K562 (cell line): ENCODE data around the gene STT3B. TPM values are rescaled to one million over a fixed set of nuclear protein-coding genes. Genes with fewer than 3 reads are reported as not detected.
A peak's percentile ranks its signal among the peaks of the same experiment; 100 is the strongest.

ENCODE experiments used
- BACH1 ChIP-seq: fragments of 200-800 bp; sonication (Bioruptor generic); IDR thresholded peaks from 2 replicates; pipeline ENCODE4 v1.6.1; 2016; ENCODE audit warnings: missing genetic modification characterization, missing compliant biosample characterization
- BRD4 ChIP-seq: fragments of 200-600 bp; sonication (generic); IDR thresholded peaks from 2 replicates; pipeline ENCODE4 v1.6.1; 2017; ENCODE audit warnings: inconsistent platforms
- CHD2 ChIP-seq: IDR thresholded peaks from 2 replicates; pipeline ENCODE4 v1.6.1; 2011; ENCODE audit warnings: low read depth, low read length
- HEY1 ChIP-seq: fragments of 250-450 bp; sonication (Bioruptor Pico); IDR thresholded peaks from 2 replicates; pipeline ENCODE4 v1.5.0; 2020; ENCODE audit warnings: mild to moderate bottlenecking, moderate library complexity, borderline replicate concordance
- HIVEP1 ChIP-seq: fragments of 250-450 bp; sonication (Bioruptor Pico); IDR thresholded peaks from 2 replicates; pipeline ENCODE4 v1.4.0; 2020; ENCODE audit warnings: mild to moderate bottlenecking
- JUND ChIP-seq, 2 experiments: IDR thresholded peaks; 2 replicates in 1 of 2; 3 replicates in 1 of 2; pipeline ENCODE4 v1.6.1; 2011; ENCODE audit warnings: borderline replicate concordance in 2 of 2, low read depth in 2 of 2, low read length in 2 of 2, improper control_type of control experiment in 1 of 2, missing biosample characterization in 1 of 2, missing genetic modification characterization in 1 of 2, missing genetic modification reagents in 1 of 2
- KAT8 ChIP-seq: fragments of 450-650 bp; IDR thresholded peaks from 2 replicates; pipeline ENCODE4 v1.6.1; 2016; ENCODE audit warnings: low read depth, mild to moderate bottlenecking
- LCOR ChIP-seq: sonication (generic); formaldehyde crosslinking; IDR thresholded peaks from 2 replicates; pipeline ENCODE4 v1.8.0; 2022; ENCODE audit warnings: mild to moderate bottlenecking, missing genetic modification reagents
- MYNN ChIP-seq, 2 experiments: sonication (generic); formaldehyde crosslinking in 1 of 2; IDR thresholded peaks; 2 replicates each; pipeline versions ENCODE4 v1.5.0 to v1.6.1; 2016 to 2020; ENCODE audit warnings: antibody characterized with exemption in 1 of 2, missing genetic modification reagents in 1 of 2
- NFE2 ChIP-seq: IDR thresholded peaks from 2 replicates; pipeline ENCODE4 v1.6.1; 2014; ENCODE audit warnings: antibody characterized with exemption, low read depth
- SETDB1 ChIP-seq: IDR thresholded peaks from one replicate; pipeline ENCODE4 v1.6.1; 2012; ENCODE audit warnings: low read length, control low read depth, inconsistent platforms
- SMAD3 ChIP-seq: fragments of 450-650 bp; formaldehyde crosslinking; conservative IDR thresholded peaks from 2 replicates; pipeline ENCODE4 v1.4.0; 2020; ENCODE audit warnings: mild to moderate bottlenecking
- ZNF124 ChIP-seq: sonication (generic); formaldehyde crosslinking; IDR thresholded peaks from 2 replicates; pipeline ENCODE4 v1.8.1; 2022; ENCODE audit warnings: missing genetic modification reagents
- ZNF224 ChIP-seq: sonication (generic); formaldehyde crosslinking; IDR thresholded peaks from 2 replicates; pipeline ENCODE4 v1.8.0; 2022; ENCODE audit warnings: mild to moderate bottlenecking, missing genetic modification reagents
- polyA plus RNA-seq, 8 experiments: library from polyadenylated mRNA; depleted of rRNA in 4 of 8; stranded (reverse) in 5 of 8; unstranded in 3 of 8; fragments of >200 nt; fragmentation: Nextera tagmentation in 2 of 8; fragmentation: Illumina TruSeq in 1 of 8; extraction: Ambion mirVana in 2 of 8; extraction: Trizol in 1 of 8; gene quantifications; 2 replicates each; pipeline versions ENCODE4 v1.2.1 to v1.2.3, GENCODE V29; 2011 to 2014; ENCODE audit warnings: inconsistent platforms in 1 of 8, missing spikeins in 1 of 8
- total RNA-seq, 7 experiments: library from RNA; depleted of rRNA in 6 of 7; stranded (reverse); fragments of >200 nt in 6 of 7; fragmentation: Illumina TruSeq in 2 of 7; extraction: Trizol in 2 of 7; gene quantifications; 2 replicates each; pipeline versions ENCODE4 v1.2.1 to v1.2.3, GENCODE V29; 2011 to 2021; ENCODE audit warnings: low replicate concordance in 1 of 7
- TF ChIP-seq, protein P1 (sequence below): fragments of 250-450 bp; sonication (Bioruptor Pico); IDR thresholded peaks from 2 replicates; pipeline ENCODE4 v1.5.0; 2021; ENCODE audit warnings: mild to moderate bottlenecking, borderline replicate concordance
- TF ChIP-seq, protein P2 (sequence below): sonication (generic); formaldehyde crosslinking; IDR thresholded peaks from 2 replicates; pipeline ENCODE4 v1.8.0; 2022; ENCODE audit warnings: missing genetic modification reagents, mild to moderate bottlenecking, borderline replicate concordance
- TF ChIP-seq, protein P3 (sequence below): IDR thresholded peaks from 3 replicates; pipeline ENCODE4 v1.6.1; 2011; ENCODE audit warnings: borderline replicate concordance, mild to moderate bottlenecking, moderate library complexity; ENCODE audit not compliant: insufficient read length; ENCODE audit errors: extremely low read depth
- TF ChIP-seq, protein P4 (sequence below): fragments of 250-450 bp; sonication (Bioruptor Pico); IDR thresholded peaks from 2 replicates; pipeline ENCODE4 v1.4.0; 2020; ENCODE audit warnings: mild to moderate bottlenecking

STT3B gene
- total and polyA plus RNA-seq, 9 of the 15 experiments (the other 6 are each of a cell fraction or from before 2014, with no cell fraction given), result 22.4 to 147 (median 100) TPM

DNA sequence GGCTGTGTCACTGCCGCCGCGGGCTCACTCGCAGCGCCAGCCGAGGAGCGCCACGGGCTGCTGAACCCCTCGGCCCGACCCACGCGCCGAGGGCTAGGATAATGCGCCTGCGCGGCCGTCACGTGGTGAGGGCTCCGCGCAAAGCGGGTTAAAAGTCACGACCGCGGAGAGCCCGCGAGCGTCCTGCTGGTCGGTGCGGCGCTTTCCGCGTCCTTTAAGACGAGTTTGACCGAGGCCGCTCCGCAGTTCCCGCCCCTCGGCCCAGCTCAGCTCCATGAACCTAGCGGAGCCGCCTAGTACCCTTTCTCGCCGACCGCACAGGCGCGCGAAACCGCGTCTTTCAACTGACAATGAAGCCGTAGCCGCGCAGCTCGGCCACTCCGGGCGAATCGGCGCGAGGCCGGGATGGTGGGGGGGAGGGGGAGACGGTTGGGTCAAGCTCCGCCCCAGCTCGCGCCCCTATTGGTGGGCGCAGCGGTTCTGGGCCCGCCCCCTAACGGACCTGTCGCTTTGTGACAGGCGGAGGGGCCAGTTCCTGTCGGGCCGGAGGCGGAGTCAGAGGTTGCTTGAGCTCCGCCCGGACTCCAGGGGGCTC, 636 bp upstream of the STT3B start (continued):
- peak; percentile 97 for TF ChIP-seq LCOR (CRISPR knock-in tag)
- peak; percentile 82 for TF ChIP-seq BRD4
- TF ChIP-seq NFE2, result no peak
- TF ChIP-seq ZNF224, result no peak
- TF ChIP-seq KAT8, result no peak
- TF ChIP-seq SMAD3 (CRISPR knock-in tag), result peak; percentile 90
- TF ChIP-seq, protein P1, sequence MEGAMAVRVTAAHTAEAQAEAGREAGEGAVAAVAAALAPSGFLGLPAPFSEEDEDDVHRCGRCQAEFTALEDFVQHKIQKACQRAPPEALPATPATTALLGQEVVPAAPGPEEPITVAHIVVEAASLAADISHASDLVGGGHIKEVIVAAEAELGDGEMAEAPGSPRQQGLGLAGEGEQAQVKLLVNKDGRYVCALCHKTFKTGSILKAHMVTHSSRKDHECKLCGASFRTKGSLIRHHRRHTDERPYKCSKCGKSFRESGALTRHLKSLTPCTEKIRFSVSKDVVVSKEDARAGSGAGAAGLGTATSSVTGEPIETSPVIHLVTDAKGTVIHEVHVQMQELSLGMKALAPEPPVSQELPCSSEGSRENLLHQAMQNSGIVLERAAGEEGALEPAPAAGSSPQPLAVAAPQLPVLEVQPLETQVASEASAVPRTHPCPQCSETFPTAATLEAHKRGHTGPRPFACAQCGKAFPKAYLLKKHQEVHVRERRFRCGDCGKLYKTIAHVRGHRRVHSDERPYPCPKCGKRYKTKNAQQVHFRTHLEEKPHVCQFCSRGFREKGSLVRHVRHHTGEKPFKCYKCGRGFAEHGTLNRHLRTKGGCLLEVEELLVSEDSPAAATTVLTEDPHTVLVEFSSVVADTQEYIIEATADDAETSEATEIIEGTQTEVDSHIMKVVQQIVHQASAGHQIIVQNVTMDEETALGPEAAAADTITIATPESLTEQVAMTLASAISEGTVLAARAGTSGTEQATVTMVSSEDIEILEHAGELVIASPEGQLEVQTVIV (CRISPR knock-in tag), result no peak; the same call in 1 of the 2 replicates
- TF ChIP-seq, protein P2, sequence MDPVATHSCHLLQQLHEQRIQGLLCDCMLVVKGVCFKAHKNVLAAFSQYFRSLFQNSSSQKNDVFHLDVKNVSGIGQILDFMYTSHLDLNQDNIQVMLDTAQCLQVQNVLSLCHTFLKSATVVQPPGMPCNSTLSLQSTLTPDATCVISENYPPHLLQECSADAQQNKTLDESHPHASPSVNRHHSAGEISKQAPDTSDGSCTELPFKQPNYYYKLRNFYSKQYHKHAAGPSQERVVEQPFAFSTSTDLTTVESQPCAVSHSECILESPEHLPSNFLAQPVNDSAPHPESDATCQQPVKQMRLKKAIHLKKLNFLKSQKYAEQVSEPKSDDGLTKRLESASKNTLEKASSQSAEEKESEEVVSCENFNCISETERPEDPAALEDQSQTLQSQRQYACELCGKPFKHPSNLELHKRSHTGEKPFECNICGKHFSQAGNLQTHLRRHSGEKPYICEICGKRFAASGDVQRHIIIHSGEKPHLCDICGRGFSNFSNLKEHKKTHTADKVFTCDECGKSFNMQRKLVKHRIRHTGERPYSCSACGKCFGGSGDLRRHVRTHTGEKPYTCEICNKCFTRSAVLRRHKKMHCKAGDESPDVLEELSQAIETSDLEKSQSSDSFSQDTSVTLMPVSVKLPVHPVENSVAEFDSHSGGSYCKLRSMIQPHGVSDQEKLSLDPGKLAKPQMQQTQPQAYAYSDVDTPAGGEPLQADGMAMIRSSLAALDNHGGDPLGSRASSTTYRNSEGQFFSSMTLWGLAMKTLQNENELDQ (CRISPR knock-in tag), result no peak
- no peak for TF ChIP-seq HIVEP1 (CRISPR knock-in tag)
- TF ChIP-seq BACH1, result no peak
- TF ChIP-seq, protein P3, sequence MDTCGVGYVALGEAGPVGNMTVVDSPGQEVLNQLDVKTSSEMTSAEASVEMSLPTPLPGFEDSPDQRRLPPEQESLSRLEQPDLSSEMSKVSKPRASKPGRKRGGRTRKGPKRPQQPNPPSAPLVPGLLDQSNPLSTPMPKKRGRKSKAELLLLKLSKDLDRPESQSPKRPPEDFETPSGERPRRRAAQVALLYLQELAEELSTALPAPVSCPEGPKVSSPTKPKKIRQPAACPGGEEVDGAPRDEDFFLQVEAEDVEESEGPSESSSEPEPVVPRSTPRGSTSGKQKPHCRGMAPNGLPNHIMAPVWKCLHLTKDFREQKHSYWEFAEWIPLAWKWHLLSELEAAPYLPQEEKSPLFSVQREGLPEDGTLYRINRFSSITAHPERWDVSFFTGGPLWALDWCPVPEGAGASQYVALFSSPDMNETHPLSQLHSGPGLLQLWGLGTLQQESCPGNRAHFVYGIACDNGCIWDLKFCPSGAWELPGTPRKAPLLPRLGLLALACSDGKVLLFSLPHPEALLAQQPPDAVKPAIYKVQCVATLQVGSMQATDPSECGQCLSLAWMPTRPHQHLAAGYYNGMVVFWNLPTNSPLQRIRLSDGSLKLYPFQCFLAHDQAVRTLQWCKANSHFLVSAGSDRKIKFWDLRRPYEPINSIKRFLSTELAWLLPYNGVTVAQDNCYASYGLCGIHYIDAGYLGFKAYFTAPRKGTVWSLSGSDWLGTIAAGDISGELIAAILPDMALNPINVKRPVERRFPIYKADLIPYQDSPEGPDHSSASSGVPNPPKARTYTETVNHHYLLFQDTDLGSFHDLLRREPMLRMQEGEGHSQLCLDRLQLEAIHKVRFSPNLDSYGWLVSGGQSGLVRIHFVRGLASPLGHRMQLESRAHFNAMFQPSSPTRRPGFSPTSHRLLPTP, result no peak
- peak; percentile 81 for TF ChIP-seq CHD2
- peak; percentile 43 for TF ChIP-seq SETDB1
- TF ChIP-seq MYNN (IDR thresholded peaks at IDR 0.05), result peak; percentile 93; the same call in 1 of the 2 replicates
- TF ChIP-seq MYNN (CRISPR knock-in tag; IDR thresholded peaks at IDR 0.05), result no peak
- 0 out of 2 replicates have a peak, but pooled peaks have one; percentile 50 for TF ChIP-seq ZNF124 (CRISPR knock-in tag)
- peak; percentile 67; the same call in 1 of the 2 replicates for TF ChIP-seq HEY1
- TF ChIP-seq, protein P4, sequence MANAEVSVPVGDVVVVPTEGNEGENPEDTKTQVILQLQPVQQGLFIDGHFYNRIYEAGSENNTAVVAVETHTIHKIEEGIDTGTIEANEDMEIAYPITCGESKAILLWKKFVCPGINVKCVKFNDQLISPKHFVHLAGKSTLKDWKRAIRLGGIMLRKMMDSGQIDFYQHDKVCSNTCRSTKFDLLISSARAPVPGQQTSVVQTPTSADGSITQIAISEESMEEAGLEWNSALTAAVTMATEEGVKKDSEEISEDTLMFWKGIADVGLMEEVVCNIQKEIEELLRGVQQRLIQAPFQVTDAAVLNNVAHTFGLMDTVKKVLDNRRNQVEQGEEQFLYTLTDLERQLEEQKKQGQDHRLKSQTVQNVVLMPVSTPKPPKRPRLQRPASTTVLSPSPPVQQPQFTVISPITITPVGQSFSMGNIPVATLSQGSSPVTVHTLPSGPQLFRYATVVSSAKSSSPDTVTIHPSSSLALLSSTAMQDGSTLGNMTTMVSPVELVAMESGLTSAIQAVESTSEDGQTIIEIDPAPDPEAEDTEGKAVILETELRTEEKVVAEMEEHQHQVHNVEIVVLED (CRISPR knock-in tag), result peak; percentile 77
- no peak; the same call in 1 of the 2 replicates for TF ChIP-seq JUND (IDR thresholded peaks at IDR 0.05; ENCODE audit: borderline replicate concordance, low read depth, low read length)
- no peak; the same call in 2 of the 3 replicates for TF ChIP-seq JUND (tag; IDR thresholded peaks at IDR 0.05; ENCODE audit: borderline replicate concordance, low read depth, low read length)
